GM13976 (cell line): Measurements from ENCODE around the gene SH3RF3.

ENCODE experiments used
- DNase-seq: peaks from one replicate; pipeline ENCODE4 v3.0.0; 2012; ENCODE audit warnings: low spot score
- CTCF ChIP-seq: IDR thresholded peaks from 2 replicates; pipeline ENCODE4 v1.5.1; 2012; ENCODE audit warnings: borderline replicate concordance, mild to moderate bottlenecking; ENCODE audit not compliant: insufficient read depth; ENCODE audit errors: extremely low read depth, missing control alignments, control extremely low read depth
- in situ Hi-C: fragments of 300-500 bp; cut with MboI; formaldehyde crosslinking; loops from one replicate; pipeline ENCODE4 v1.12.0; 2022; ENCODE audit warnings: low sequenced_read_pairs, mixed read lengths, inconsistent platforms; ENCODE audit not compliant: unreplicated experiment

Gene SH3RF3

DNA sequence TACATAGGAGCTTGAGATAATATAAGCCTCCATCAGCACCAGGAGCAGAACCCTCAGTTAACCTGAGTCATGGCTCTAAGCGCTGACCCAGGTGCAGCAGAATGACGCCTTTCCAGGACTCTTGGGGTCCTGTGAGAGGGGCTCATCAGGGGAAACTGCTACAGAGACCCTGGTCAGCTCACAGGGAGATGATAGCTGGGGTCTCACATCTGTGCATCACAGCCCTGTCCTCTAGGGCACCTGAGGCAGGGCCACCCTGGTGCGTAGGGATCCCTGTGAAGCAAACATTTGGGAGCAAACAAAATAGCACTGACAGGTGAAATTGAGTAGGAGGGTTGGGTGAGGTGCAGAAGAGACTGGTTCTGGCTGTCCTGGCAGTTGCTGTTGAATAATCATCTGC is 219.2 kb downstream of the SH3RF3 start:
- DNase-seq: peak; percentile 13
- no peak for TF ChIP-seq CTCF
- in situ Hi-C loops: no loop called here

DNA sequence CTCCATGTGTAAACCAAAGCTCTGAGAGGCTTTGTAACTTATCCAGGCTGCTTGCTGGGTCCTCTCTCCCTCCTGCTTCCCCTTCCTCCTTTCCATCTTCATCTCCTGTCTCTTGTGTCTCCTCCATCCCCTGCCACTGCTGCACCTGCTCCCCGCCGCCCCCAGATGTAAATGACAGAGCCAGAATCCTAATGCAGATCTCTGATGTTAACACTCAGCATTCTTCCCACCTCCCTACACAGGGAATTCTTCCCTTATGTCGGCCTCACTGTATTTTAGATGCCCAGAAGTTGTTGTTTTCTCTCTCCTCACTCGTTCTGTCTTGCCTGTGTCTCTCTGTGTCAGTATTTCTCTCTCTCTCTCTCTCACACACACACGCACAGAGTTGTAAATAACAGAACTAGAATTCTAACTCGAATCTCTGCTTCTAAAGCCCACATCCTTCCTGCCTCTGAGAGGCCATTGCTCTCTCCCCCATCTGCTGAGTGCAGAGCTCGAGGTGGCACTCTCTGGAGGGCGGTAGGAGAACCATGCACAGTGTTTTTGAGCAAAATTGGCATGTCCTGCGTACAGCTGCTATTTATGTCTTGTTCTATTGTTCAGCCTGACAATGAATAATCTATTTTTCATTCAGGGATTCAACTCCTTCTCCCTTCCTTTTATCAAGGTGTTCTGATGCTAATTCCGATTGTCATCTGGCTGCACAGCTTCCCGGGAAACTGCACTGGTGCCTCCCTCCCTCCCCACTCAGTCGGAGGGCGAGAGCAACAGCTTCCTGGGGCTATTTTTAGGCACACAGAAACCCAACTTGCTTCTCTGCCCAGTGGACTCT is 219.9 kb downstream of the SH3RF3 start:
- DNase-seq: peak; percentile 37
- in situ Hi-C loops: no loop called here
- TF ChIP-seq CTCF: no peak

DNA sequence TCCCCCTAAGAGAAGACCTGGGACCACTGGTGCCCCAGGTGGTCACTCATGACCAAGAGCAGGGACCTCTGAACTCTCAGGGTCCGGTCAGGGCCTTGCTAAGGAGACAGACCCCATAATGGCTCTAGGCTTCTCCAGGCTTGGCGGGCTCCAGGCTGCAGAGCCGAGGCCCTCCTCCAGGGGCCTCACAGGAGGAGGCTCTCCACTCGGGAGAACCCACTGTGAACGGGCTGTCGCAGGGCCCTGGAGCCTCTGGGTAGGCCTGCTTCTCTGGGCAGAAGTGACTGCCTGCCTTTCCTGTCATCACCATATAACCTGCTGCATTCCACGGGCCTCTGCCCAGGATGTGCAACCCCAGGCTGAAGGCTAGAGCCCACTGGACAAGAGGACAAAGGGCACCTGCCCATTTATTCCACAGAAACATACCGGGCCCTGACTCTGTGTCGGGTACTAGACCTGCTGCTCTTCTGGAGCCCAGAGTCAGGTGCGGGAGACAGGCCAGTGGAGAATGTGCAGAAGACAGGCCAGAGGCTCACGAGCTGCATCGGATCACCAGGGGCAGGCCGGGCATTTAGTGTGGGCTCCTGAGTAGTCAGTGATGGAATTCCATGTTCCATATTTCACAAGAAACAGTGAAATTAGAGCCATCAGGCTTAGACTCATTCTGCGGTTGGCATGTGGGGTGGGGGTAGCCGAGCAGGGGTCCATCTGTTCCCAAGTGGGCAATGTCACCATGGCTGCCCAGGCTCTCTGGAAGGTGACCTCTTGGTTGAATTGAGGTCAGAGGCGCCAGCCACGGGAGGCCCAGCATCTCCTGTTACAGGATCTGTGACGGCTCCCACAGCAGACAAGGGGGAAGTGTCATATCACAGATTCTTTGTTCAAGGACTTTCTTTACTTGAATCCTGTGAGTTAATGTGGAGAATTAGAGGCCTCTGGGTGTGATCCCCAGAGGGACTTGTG is 220.8 kb downstream of the SH3RF3 start:
- TF ChIP-seq CTCF: no peak
- in situ Hi-C loops: no loop called here
- peak; percentile 29 for DNase-seq

GRCh38 chr2:109350526-109350925 is 221.5 kb downstream of the SH3RF3 start:
- DNase-seq: peak; percentile 12
- TF ChIP-seq CTCF: no peak
- in situ Hi-C loops: no loop called here

DNA sequence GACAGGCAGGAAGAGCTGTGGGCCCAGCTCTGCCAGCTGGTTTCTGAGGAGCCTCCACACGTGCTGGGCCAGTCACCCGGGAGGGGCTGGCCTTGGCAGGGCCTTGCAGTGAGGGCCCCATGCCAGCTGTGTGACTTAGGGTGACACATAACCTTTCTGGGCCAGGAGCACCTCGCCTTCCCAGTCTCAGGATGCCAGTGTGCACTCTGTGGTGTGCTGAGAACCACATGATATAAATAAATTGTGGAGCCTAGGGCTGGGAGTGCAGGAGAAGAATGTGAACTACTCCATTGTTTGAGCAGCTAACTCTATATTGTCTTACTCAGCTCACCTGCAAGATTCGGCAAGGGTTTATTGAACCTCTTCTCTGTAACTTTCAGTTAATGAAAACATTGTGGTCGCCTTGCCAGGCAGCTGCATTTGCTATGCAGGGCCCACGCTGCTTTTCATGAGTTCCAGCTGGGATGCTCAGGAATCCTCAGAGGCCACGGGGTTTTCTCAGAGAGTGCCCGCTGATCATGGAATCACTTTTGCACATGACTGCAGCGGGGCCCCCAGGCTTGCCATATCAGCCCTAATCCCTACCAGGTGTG is 222.3 kb downstream of the SH3RF3 start:
- DNase-seq: peak; percentile 13
- TF ChIP-seq CTCF: no peak

More for the DNA sequence above, 222.3 kb downstream of the SH3RF3 start:
- in situ Hi-C loops: no loop called here
